ENCODE results near the gene LRP8. TPM values are rescaled to one million over a fixed set of nuclear protein-coding genes. Genes with fewer than 3 reads are reported as not detected.

Gene LRP8
- total and polyA plus RNA-seq, 2 experiments from 2014 or later: 27.8 to 71.1 TPM

- TF ChIP-seq, protein P1, sequence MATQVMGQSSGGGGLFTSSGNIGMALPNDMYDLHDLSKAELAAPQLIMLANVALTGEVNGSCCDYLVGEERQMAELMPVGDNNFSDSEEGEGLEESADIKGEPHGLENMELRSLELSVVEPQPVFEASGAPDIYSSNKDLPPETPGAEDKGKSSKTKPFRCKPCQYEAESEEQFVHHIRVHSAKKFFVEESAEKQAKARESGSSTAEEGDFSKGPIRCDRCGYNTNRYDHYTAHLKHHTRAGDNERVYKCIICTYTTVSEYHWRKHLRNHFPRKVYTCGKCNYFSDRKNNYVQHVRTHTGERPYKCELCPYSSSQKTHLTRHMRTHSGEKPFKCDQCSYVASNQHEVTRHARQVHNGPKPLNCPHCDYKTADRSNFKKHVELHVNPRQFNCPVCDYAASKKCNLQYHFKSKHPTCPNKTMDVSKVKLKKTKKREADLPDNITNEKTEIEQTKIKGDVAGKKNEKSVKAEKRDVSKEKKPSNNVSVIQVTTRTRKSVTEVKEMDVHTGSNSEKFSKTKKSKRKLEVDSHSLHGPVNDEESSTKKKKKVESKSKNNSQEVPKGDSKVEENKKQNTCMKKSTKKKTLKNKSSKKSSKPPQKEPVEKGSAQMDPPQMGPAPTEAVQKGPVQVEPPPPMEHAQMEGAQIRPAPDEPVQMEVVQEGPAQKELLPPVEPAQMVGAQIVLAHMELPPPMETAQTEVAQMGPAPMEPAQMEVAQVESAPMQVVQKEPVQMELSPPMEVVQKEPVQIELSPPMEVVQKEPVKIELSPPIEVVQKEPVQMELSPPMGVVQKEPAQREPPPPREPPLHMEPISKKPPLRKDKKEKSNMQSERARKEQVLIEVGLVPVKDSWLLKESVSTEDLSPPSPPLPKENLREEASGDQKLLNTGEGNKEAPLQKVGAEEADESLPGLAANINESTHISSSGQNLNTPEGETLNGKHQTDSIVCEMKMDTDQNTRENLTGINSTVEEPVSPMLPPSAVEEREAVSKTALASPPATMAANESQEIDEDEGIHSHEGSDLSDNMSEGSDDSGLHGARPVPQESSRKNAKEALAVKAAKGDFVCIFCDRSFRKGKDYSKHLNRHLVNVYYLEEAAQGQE (IDR thresholded peaks at IDR 0.05; ENCODE audit: unreplicated experiment): no peak
- TF ChIP-seq EZH2 (IDR thresholded peaks at IDR 0.05; ENCODE audit: low read depth, unreplicated experiment): no peak
Measured at GRCh38 chr1:53336146-53336545, 8.3 kb upstream of the LRP8 start (continued).

DNA sequence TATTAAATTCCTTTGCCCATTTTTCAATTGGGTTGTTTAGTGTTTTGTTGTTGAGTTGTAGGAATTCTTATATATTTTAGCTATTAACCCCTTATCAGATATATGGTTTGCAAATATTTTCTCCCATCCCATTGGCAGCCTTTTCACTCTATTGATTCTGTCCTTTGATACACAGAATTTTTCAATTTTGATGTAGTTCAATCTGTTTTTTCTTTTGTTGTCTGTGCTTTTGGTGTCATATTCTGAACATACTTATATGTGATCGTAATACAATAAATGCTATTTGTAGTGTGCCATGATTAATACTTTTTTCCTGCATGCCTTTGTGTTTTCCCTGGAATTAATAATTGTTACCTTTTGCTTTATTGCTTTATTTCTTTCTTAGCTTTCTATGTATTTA lies 7.8 kb upstream of the LRP8 start:
- TF ChIP-seq CREB1 (CRISPR knock-in tag; IDR thresholded peaks at IDR 0.05; ENCODE audit: low read depth) (no peak), JUNB (IDR thresholded peaks at IDR 0.05; ENCODE audit: unreplicated experiment) (no peak), ZNF331 (CRISPR knock-in tag; IDR thresholded peaks at IDR 0.05; ENCODE audit: low read depth) (no peak), CTCF (conservative IDR thresholded peaks at IDR 0.05; ENCODE audit: low read depth in 2 of 2) (no peak), STAT1 (IDR thresholded peaks at IDR 0.05; ENCODE audit: unreplicated experiment) (no peak), EZH2 (IDR thresholded peaks at IDR 0.05; ENCODE audit: low read depth, unreplicated experiment) (no peak)
- Histone ChIP-seq H3K27me3 (ENCODE audit: insufficient read depth) (no peaks in the 10 kb centered on the region), H2AFZ (no peak overlapping the region), H3K79me2 (replicated peaks; ENCODE audit: insufficient read depth) (no peaks in the 10 kb centered on the region), H4K20me1 (replicated peaks; ENCODE audit: insufficient read depth) (no peaks in the 10 kb centered on the region), H3K4me2 (no peak overlapping the region), H3K9me2 (ENCODE audit: insufficient read depth) (no peaks in the 10 kb centered on the region), H3K4me1 (ENCODE audit: insufficient read depth) (no peaks in the 10 kb centered on the region), H3K27ac (ENCODE audit: low read depth) (no peak overlapping the region), H3K4me3 (no peak overlapping the region), H3F3A (replicated peaks; ENCODE audit: low read depth) (no peaks in the 10 kb centered on the region), H3K36me3 (ENCODE audit: insufficient read depth) (no peaks in the 10 kb centered on the region; the same call in 1 of the 2 replicates)
- no peak for DNase-seq (ENCODE audit: low spot score)
- no peaks in the 10 kb centered on the region for H3K9me3 Mint-ChIP-seq
- H3K4me3 Mint-ChIP-seq: no peak overlapping the region
- H3K36me3 Mint-ChIP-seq (ENCODE audit: low read depth): peaks cover 8% of the 10 kb centered on the region; the same call in 2 of the 3 replicates
- peaks cover 2% of the 10 kb centered on the region; the same call in 1 of the 3 replicates for H3K4me1 Mint-ChIP-seq
- no peak for ATAC-seq
- peaks cover 6% of the 10 kb centered on the region for H3K27me3 Mint-ChIP-seq (ENCODE audit: insufficient read depth, low read depth, poor library complexity)
- no peak overlapping the region for H3K27ac Mint-ChIP-seq

DNA sequence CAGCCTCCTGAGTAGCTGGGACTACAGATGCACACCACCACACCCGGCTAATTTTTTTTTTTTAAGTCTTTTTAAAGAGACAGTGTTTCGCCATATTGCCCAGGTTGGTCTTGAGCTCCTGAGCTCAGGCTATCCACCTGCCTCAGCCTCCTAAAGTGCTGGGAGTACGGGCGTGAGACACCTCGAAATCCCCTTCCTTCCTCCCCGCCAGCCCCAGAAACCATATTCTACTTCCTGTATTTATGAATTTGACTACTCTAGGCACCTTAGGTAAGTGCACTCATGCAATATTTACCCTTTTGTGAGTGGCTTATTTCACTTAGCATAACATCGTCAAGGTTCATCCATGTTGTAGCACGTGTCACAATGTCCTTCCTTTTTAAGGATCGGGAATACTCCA lies 6.9 kb upstream of the LRP8 start:
- Histone ChIP-seq H3K9me2 (ENCODE audit: insufficient read depth) (no peaks in the 10 kb centered on the region), H3K4me3 (no peak overlapping the region), H3K27me3 (ENCODE audit: insufficient read depth) (no peaks in the 10 kb centered on the region), H3K79me2 (replicated peaks; ENCODE audit: insufficient read depth) (no peaks in the 10 kb centered on the region), H2AFZ (no peak overlapping the region), H3K36me3 (ENCODE audit: insufficient read depth) (no peaks in the 10 kb centered on the region; the same call in 1 of the 2 replicates), H3K4me2 (no peak overlapping the region), H4K20me1 (replicated peaks; ENCODE audit: insufficient read depth) (no peaks in the 10 kb centered on the region), H3K27ac (ENCODE audit: low read depth) (no peak overlapping the region), H3F3A (replicated peaks; ENCODE audit: low read depth) (no peaks in the 10 kb centered on the region), H3K4me1 (ENCODE audit: insufficient read depth) (no peaks in the 10 kb centered on the region)
- peaks cover 2% of the 10 kb centered on the region; the same call in 1 of the 3 replicates for H3K4me1 Mint-ChIP-seq
- ATAC-seq (no peak), DNase-seq (ENCODE audit: low spot score) (no peak)
- no peak overlapping the region for H3K4me3 Mint-ChIP-seq
- H3K36me3 Mint-ChIP-seq (ENCODE audit: low read depth): peaks cover 6% of the 10 kb centered on the region; the same call in 2 of the 3 replicates
- H3K9me3 Mint-ChIP-seq: no peaks in the 10 kb centered on the region; the same call in 2 of the 3 replicates
- H3K27ac Mint-ChIP-seq: no peak overlapping the region
- H3K27me3 Mint-ChIP-seq (ENCODE audit: insufficient read depth, low read depth, poor library complexity): peaks cover 5% of the 10 kb centered on the region
- TF ChIP-seq EZH2phosphoT487 (IDR thresholded peaks at IDR 0.05; ENCODE audit: unreplicated experiment) (no peak), POLR2AphosphoS5 (IDR thresholded peaks at IDR 0.05; ENCODE audit: low read depth) (no peak)
